Calu3 (cell line): ENCODE measurements around the gene RGS13. TPM values are rescaled to one million over a fixed set of nuclear protein-coding genes. Genes with fewer than 3 reads are reported as not detected.

Experiments
- BruUV-seq: library from RNA; stranded (reverse); fragments of 400-500 nt; replicated peaks from 2 replicates; lab custom pipeline; 2021; lab: Mats Ljungman, UMichigan
- CTCF ChIA-PET: fragments of 300-600 bp; sonication (Branson Sonifier 250); formaldehyde crosslinking; loops from one replicate; lab custom pipeline; 2022; ENCODE audit warnings: antibody characterized with exemption; lab: Charles Lee
- DNase-seq: peaks from one replicate; pipeline ENCODE4 v3.0.0; 2022
- H3K27ac Mint-ChIP-seq: one replicate; pipeline ENCODE4 v1.8.0; 2022; ENCODE audit warnings: mixed read lengths; ENCODE audit not compliant: unreplicated experiment
- H3K27me3 Mint-ChIP-seq: one replicate; pipeline ENCODE4 v1.8.0; 2022; ENCODE audit warnings: mixed read lengths; ENCODE audit not compliant: unreplicated experiment
- H3K36me3 Mint-ChIP-seq: one replicate; pipeline ENCODE4 v1.8.0; 2022; ENCODE audit warnings: mild to moderate bottlenecking, moderate library complexity, mixed read lengths; ENCODE audit not compliant: insufficient read depth, unreplicated experiment
- H3K4me1 Mint-ChIP-seq: one replicate; pipeline ENCODE4 v1.8.0; 2022; ENCODE audit warnings: mild to moderate bottlenecking, low read depth, mixed read lengths; ENCODE audit not compliant: unreplicated experiment
- H3K4me3 Mint-ChIP-seq: one replicate; pipeline ENCODE4 v1.8.0; 2022; ENCODE audit warnings: mild to moderate bottlenecking, low read depth, moderate library complexity, mixed read lengths; ENCODE audit not compliant: unreplicated experiment
- H3K9me3 Mint-ChIP-seq: one replicate; pipeline ENCODE4 v1.8.0; 2022; ENCODE audit warnings: low read depth, mixed read lengths; ENCODE audit not compliant: unreplicated experiment
- intact Hi-C: fragments of 100-400 bp; cut with micrococcal nuclease; formaldehyde crosslinking; loops from one replicate; pipeline ENCODE4 v1.10.0; 2022; ENCODE audit not compliant: unreplicated experiment
- total RNA-seq: library from RNA; stranded (reverse); gene quantifications from 2 replicates; pipeline ENCODE4 v1.2.3, GENCODE V29; 2022
- TF ChIP-seq, protein P1 (sequence below): fragments of 200-600 bp; IDR thresholded peaks from one replicate; pipeline ENCODE4 v1.8.0; 2022; ENCODE audit warnings: antibody characterized with exemption; ENCODE audit not compliant: unreplicated experiment

The RGS13 gene
- total RNA-seq, 1 experiment from 2014 or later: not detected

GRCh38 chr1:192709544-192709943, 73.6 kb downstream of the RGS13 start:
- no TSS peak for BruUV-seq
- Mint-ChIP-seq H3K4me1 (no peaks in the 10 kb centered on the region), H3K36me3 (no peaks in the 10 kb centered on the region), H3K9me3 (no peaks in the 10 kb centered on the region), H3K27me3 (no peaks in the 10 kb centered on the region), H3K4me3 (no peak overlapping the region), H3K27ac (no peak overlapping the region)
- intact Hi-C loops: loop anchor here (2.0 kb wide), 1 partner anchor 39 kb away; no protein-coding TSS in a partner anchor
- peak; percentile 56 for DNase-seq
- CTCF ChIA-PET: no interaction called here
- TF ChIP-seq, protein P1, sequence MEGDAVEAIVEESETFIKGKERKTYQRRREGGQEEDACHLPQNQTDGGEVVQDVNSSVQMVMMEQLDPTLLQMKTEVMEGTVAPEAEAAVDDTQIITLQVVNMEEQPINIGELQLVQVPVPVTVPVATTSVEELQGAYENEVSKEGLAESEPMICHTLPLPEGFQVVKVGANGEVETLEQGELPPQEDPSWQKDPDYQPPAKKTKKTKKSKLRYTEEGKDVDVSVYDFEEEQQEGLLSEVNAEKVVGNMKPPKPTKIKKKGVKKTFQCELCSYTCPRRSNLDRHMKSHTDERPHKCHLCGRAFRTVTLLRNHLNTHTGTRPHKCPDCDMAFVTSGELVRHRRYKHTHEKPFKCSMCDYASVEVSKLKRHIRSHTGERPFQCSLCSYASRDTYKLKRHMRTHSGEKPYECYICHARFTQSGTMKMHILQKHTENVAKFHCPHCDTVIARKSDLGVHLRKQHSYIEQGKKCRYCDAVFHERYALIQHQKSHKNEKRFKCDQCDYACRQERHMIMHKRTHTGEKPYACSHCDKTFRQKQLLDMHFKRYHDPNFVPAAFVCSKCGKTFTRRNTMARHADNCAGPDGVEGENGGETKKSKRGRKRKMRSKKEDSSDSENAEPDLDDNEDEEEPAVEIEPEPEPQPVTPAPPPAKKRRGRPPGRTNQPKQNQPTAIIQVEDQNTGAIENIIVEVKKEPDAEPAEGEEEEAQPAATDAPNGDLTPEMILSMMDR: no peak

Other genes with a start within 250 kb of the RGS13 start
- not detected in 2 replicates for gene RGS1, start 60.4 kb upstream of the RGS13 start, total RNA-seq
- 46.9 and 93.2 TPM in 2 replicates for gene RGS2, start 172.9 kb downstream of the RGS13 start, total RNA-seq